HT-29 (cell line): ENCODE data around the gene SHISA9. TPM values are rescaled to one million over a fixed set of nuclear protein-coding genes. Genes with fewer than 3 reads are reported as not detected.

Experiments
- DNase-seq: peaks from one replicate; pipeline ENCODE4 v3.0.0-alpha.2; 2015; ENCODE audit warnings: low spot score
- total RNA-seq: library from RNA; depleted of rRNA; stranded (reverse); fragments of >200 nt; shearing (Covaris generic); gene quantifications from 2 replicates; pipeline ENCODE4 v1.2.3, GENCODE V29; 2014

Gene SHISA9
- total RNA-seq, 1 experiment from 2014 or later, result 0.08 TPM

GRCh38 chr16:13014476-13014875 lies 113.1 kb downstream of the SHISA9 start:
- no peak for DNase-seq

- DNase-seq, result no peak
Observed at GRCh38 chr16:13018026-13018425, 116.6 kb downstream of the SHISA9 start.

- DNase-seq, result no peak
Observed at GRCh38 chr16:13021996-13022395, 120.6 kb downstream of the SHISA9 start.

GRCh38 chr16:13029786-13030185 lies 128.4 kb downstream of the SHISA9 start:
- DNase-seq, result no peak

GRCh38 chr16:13030769-13031168 lies 129.4 kb downstream of the SHISA9 start:
- no peak for DNase-seq

- no peak for DNase-seq
Observed at GRCh38 chr16:13032911-13033310, 131.5 kb downstream of the SHISA9 start.

GRCh38 chr16:13036600-13036999 lies 135.2 kb downstream of the SHISA9 start:
- peak; percentile 62 for DNase-seq

- no peak for DNase-seq
Observed at GRCh38 chr16:13038591-13038990, 137.2 kb downstream of the SHISA9 start.

GRCh38 chr16:13039526-13039925 lies 138.1 kb downstream of the SHISA9 start:
- DNase-seq, result no peak

GRCh38 chr16:13041180-13041579 lies 139.8 kb downstream of the SHISA9 start:
- DNase-seq, result no peak

- DNase-seq, result no peak
Observed at GRCh38 chr16:13041646-13042290, 140.4 kb downstream of the SHISA9 start.

- no peak for DNase-seq
Observed at GRCh38 chr16:13042291-13042685, 140.9 kb downstream of the SHISA9 start.

GRCh38 chr16:13046061-13046821 lies 144.8 kb downstream of the SHISA9 start:
- DNase-seq, result no peak

- no peak for DNase-seq
Observed at GRCh38 chr16:13047276-13047675, 145.9 kb downstream of the SHISA9 start.

GRCh38 chr16:13049688-13050087 lies 148.3 kb downstream of the SHISA9 start:
- no peak for DNase-seq

GRCh38 chr16:13052431-13052830 lies 151.0 kb downstream of the SHISA9 start:
- DNase-seq, result no peak

GRCh38 chr16:13055480-13055879 lies 154.1 kb downstream of the SHISA9 start:
- DNase-seq, result no peak

- DNase-seq, result no peak
Observed at GRCh38 chr16:13056607-13057006, 155.2 kb downstream of the SHISA9 start.

- no peak for DNase-seq
Observed at GRCh38 chr16:13060932-13061331, 159.5 kb downstream of the SHISA9 start.

GRCh38 chr16:13061691-13062090 lies 160.3 kb downstream of the SHISA9 start:
- DNase-seq, result no peak

- no peak for DNase-seq
Observed at GRCh38 chr16:13062219-13062618, 160.8 kb downstream of the SHISA9 start.

GRCh38 chr16:13063457-13063856 lies 162.1 kb downstream of the SHISA9 start:
- no peak for DNase-seq

GRCh38 chr16:13064821-13065220 lies 163.4 kb downstream of the SHISA9 start:
- no peak for DNase-seq
